ENCODE results near the gene ADRB2.
A peak's percentile ranks its signal among the peaks of the same experiment; 100 is the strongest.

ADRB2 gene

GRCh38 chr5:148855249-148856008 is 29.0 kb downstream of the ADRB2 start:
- in situ Hi-C loops (cut with HindIII; ENCODE audit: low pct_unique_long_range_greater_than_20kb, low sequenced_read_pairs): no loop called here

GRCh38 chr5:148856009-148856367 is 29.6 kb downstream of the ADRB2 start:
- in situ Hi-C loops (cut with HindIII; ENCODE audit: low pct_unique_long_range_greater_than_20kb, low sequenced_read_pairs): no loop called here

More at GRCh38 chr5:148855249-148856008, 29.0 kb downstream of the ADRB2 start:
- TF ChIP-seq JUND (IDR thresholded peaks at IDR 0.05; ENCODE audit: low read depth): no peak
- no peak for DNase-seq (ENCODE audit: low read depth in 1 of 2, low spot score in 1 of 2)

GRCh38 chr5:148856424-148856823 is 30.0 kb downstream of the ADRB2 start:
- in situ Hi-C loops (cut with HindIII; ENCODE audit: low pct_unique_long_range_greater_than_20kb, low sequenced_read_pairs): no loop called here
- no peak for DNase-seq (ENCODE audit: low read depth in 1 of 2, low spot score in 1 of 2)
- no peak for TF ChIP-seq JUND (IDR thresholded peaks at IDR 0.05; ENCODE audit: low read depth)

More at GRCh38 chr5:148856009-148856367, 29.6 kb downstream of the ADRB2 start:
- TF ChIP-seq JUND (IDR thresholded peaks at IDR 0.05; ENCODE audit: low read depth): no peak
- DNase-seq (ENCODE audit: low read depth in 1 of 2, low spot score in 1 of 2): peak in 1 of 2 experiments; percentile 32

- no peak for TF ChIP-seq JUND (IDR thresholded peaks at IDR 0.05; ENCODE audit: low read depth)
- in situ Hi-C loops (cut with HindIII; ENCODE audit: low pct_unique_long_range_greater_than_20kb, low sequenced_read_pairs): no loop called here
- DNase-seq (ENCODE audit: low read depth in 1 of 2, low spot score in 1 of 2): no peak
These were observed 31.1 kb downstream of the ADRB2 start for GRCh38 chr5:148857474-148857873.

GRCh38 chr5:148858106-148858505 is 31.7 kb downstream of the ADRB2 start:
- in situ Hi-C loops (cut with HindIII; ENCODE audit: low pct_unique_long_range_greater_than_20kb, low sequenced_read_pairs): no loop called here
- DNase-seq (ENCODE audit: low read depth in 1 of 2, low spot score in 1 of 2): no peak
- TF ChIP-seq JUND (IDR thresholded peaks at IDR 0.05; ENCODE audit: low read depth): no peak

- no peak for DNase-seq (ENCODE audit: low read depth in 1 of 2, low spot score in 1 of 2)
- TF ChIP-seq JUND (IDR thresholded peaks at IDR 0.05; ENCODE audit: low read depth): no peak
- in situ Hi-C loops (cut with HindIII; ENCODE audit: low pct_unique_long_range_greater_than_20kb, low sequenced_read_pairs): no loop called here
These were observed 32.1 kb downstream of the ADRB2 start for GRCh38 chr5:148858547-148858946.

GRCh38 chr5:148859703-148860102 is 33.3 kb downstream of the ADRB2 start:
- DNase-seq (ENCODE audit: low read depth in 1 of 2, low spot score in 1 of 2): no peak
- in situ Hi-C loops (cut with HindIII; ENCODE audit: low pct_unique_long_range_greater_than_20kb, low sequenced_read_pairs): no loop called here
- no peak for TF ChIP-seq JUND (IDR thresholded peaks at IDR 0.05; ENCODE audit: low read depth)

GRCh38 chr5:148860599-148860998 is 34.2 kb downstream of the ADRB2 start:
- no peak for TF ChIP-seq JUND (IDR thresholded peaks at IDR 0.05; ENCODE audit: low read depth)
- no peak for DNase-seq (ENCODE audit: low read depth in 1 of 2, low spot score in 1 of 2)
- in situ Hi-C loops (cut with HindIII; ENCODE audit: low pct_unique_long_range_greater_than_20kb, low sequenced_read_pairs): no loop called here

- no peak for DNase-seq (ENCODE audit: low read depth in 1 of 2, low spot score in 1 of 2)
- in situ Hi-C loops (cut with HindIII; ENCODE audit: low pct_unique_long_range_greater_than_20kb, low sequenced_read_pairs): no loop called here
- TF ChIP-seq JUND (IDR thresholded peaks at IDR 0.05; ENCODE audit: low read depth): no peak
These were observed 34.7 kb downstream of the ADRB2 start for GRCh38 chr5:148861088-148861487.

- no peak for DNase-seq (ENCODE audit: low read depth in 1 of 2, low spot score in 1 of 2)
- in situ Hi-C loops (cut with HindIII; ENCODE audit: low pct_unique_long_range_greater_than_20kb, low sequenced_read_pairs): no loop called here
- no peak for TF ChIP-seq JUND (IDR thresholded peaks at IDR 0.05; ENCODE audit: low read depth)
These were observed 35.3 kb downstream of the ADRB2 start for GRCh38 chr5:148861696-148862095.

- in situ Hi-C loops (cut with HindIII; ENCODE audit: low pct_unique_long_range_greater_than_20kb, low sequenced_read_pairs): no loop called here
- no peak for DNase-seq (ENCODE audit: low read depth in 1 of 2, low spot score in 1 of 2)
- no peak for TF ChIP-seq JUND (IDR thresholded peaks at IDR 0.05; ENCODE audit: low read depth)
These were observed 37.9 kb downstream of the ADRB2 start for GRCh38 chr5:148864113-148864841.

- DNase-seq (ENCODE audit: low read depth in 1 of 2, low spot score in 1 of 2): no peak
- in situ Hi-C loops (cut with HindIII; ENCODE audit: low pct_unique_long_range_greater_than_20kb, low sequenced_read_pairs): no loop called here
- no peak for TF ChIP-seq JUND (IDR thresholded peaks at IDR 0.05; ENCODE audit: low read depth)
These were observed 39.6 kb downstream of the ADRB2 start for GRCh38 chr5:148866024-148866423.

GRCh38 chr5:148873120-148873519 is 46.7 kb downstream of the ADRB2 start:
- TF ChIP-seq JUND (IDR thresholded peaks at IDR 0.05; ENCODE audit: low read depth): no peak
- DNase-seq (ENCODE audit: low read depth in 1 of 2, low spot score in 1 of 2): no peak
- in situ Hi-C loops (cut with HindIII; ENCODE audit: low pct_unique_long_range_greater_than_20kb, low sequenced_read_pairs): no loop called here
